Measurements from ENCODE around the gene ASTN2. TPM values are rescaled to one million over a fixed set of nuclear protein-coding genes. Genes with fewer than 3 reads are reported as not detected.

The ASTN2 gene
- total RNA-seq, 2 experiments from 2014 or later = 5.2 to 6.0 TPM

DNA sequence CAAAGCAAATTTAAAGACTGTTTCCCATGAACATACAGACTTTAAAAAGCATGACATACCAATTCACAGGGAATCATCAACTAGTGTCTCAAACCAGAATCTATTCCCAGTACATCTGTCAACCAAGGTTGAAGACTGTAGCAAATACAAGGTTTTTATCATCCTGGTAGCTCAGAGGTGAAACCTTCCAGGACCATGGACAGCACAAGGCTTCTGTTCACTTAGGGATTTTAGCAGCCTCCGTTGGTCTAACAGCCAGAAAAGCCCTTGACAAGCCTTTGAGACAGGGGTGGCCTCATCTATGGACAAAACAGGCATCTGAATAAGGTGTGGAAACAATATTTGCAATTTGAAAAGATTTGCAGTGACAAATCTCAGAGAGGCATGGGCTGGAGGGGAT is 608.8 kb downstream of the ASTN2 start:
- Mint-ChIP-seq H3K9me3 (no peaks in the 10 kb centered on the region), H3K4me1 (no peaks in the 10 kb centered on the region), H3K36me3 (no peaks in the 10 kb centered on the region), H3K27ac (no peak overlapping the region), H3K27me3 (no peaks in the 10 kb centered on the region), H3K4me3 (no peak overlapping the region)
- POLR2A ChIA-PET = no interaction called here
- ATAC-seq (ENCODE audit: low read depth) = no peak
- DNase-seq = no peak

DNA sequence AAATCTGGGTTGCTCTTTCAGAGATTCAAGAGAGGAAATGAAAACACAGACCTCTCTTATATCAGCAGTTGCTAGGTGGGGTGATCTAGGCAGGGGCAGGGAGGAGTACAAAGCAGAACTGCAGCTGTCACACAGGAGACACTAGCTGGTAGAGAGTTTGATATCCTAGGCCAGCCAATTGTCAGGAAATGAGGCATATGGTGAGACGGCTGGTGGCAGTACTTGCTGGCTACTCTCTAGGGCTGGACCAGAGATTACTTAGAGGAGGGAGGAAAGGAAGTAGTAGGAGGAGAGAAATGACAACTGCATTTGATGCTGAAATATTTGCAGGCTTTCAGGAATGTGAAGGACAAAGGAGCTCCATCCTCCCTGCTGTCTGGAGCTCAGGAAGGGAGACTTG is 614.0 kb downstream of the ASTN2 start:
- POLR2A ChIA-PET = no interaction called here
- Mint-ChIP-seq H3K27ac (no peak overlapping the region), H3K4me1 (no peaks in the 10 kb centered on the region), H3K9me3 (no peaks in the 10 kb centered on the region), H3K4me3 (no peak overlapping the region), H3K27me3 (peaks cover 5% of the 10 kb centered on the region), H3K36me3 (no peaks in the 10 kb centered on the region)
- ATAC-seq (ENCODE audit: low read depth) (no peak), DNase-seq (no peak)

- POLR2A ChIA-PET = no interaction called here
- H3K9me3 Mint-ChIP-seq = no peaks in the 10 kb centered on the region
- H3K4me1 Mint-ChIP-seq = no peaks in the 10 kb centered on the region
- ATAC-seq (ENCODE audit: low read depth) (no peak), DNase-seq (no peak)
- no peak overlapping the region for H3K4me3 Mint-ChIP-seq
- H3K27ac Mint-ChIP-seq = no peak overlapping the region
- peaks cover 5% of the 10 kb centered on the region for H3K27me3 Mint-ChIP-seq
- no peaks in the 10 kb centered on the region for H3K36me3 Mint-ChIP-seq
Observed at GRCh38 chr9:116800074-116800473, 614.8 kb downstream of the ASTN2 start.

DNA sequence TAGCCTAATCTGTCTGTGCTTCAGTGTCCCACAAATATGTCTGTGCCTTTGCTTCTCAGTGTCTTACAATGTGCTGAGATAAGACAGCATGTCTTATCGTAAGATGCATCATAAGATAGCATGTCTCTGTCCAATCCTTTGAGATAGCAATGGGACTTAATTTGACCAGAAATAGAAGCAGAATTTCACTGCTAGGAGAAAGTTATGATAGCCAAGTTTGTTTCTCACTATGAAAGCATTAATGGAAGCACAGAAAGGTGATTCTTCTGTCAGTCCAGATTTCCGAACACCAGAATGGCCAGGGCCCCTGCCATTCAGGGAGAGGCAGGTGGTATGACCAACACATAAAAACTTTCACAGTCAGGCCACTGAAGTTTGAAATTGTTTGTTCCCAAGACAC is 616.3 kb downstream of the ASTN2 start:
- DNase-seq = no peak
- no peaks in the 10 kb centered on the region for H3K4me1 Mint-ChIP-seq

GRCh38 chr9:116797276-116797675 is 617.6 kb downstream of the ASTN2 start:
- H3K9me3 Mint-ChIP-seq = no peaks in the 10 kb centered on the region
- no peak for ATAC-seq (ENCODE audit: low read depth)
- H3K27ac Mint-ChIP-seq = no peak overlapping the region
- no peak overlapping the region for H3K4me3 Mint-ChIP-seq
- no peaks in the 10 kb centered on the region for H3K4me1 Mint-ChIP-seq
- no peak for DNase-seq
- peaks cover 5% of the 10 kb centered on the region for H3K27me3 Mint-ChIP-seq
- POLR2A ChIA-PET = no interaction called here
- H3K36me3 Mint-ChIP-seq = no peaks in the 10 kb centered on the region

More for the DNA sequence above, 616.3 kb downstream of the ASTN2 start:
- ATAC-seq (ENCODE audit: low read depth) = no peak
- H3K36me3 Mint-ChIP-seq = no peaks in the 10 kb centered on the region
- no peaks in the 10 kb centered on the region for H3K9me3 Mint-ChIP-seq
- H3K4me3 Mint-ChIP-seq = no peak overlapping the region
- H3K27me3 Mint-ChIP-seq = peaks cover 5% of the 10 kb centered on the region
- POLR2A ChIA-PET = no interaction called here
- H3K27ac Mint-ChIP-seq = no peak overlapping the region

DNA sequence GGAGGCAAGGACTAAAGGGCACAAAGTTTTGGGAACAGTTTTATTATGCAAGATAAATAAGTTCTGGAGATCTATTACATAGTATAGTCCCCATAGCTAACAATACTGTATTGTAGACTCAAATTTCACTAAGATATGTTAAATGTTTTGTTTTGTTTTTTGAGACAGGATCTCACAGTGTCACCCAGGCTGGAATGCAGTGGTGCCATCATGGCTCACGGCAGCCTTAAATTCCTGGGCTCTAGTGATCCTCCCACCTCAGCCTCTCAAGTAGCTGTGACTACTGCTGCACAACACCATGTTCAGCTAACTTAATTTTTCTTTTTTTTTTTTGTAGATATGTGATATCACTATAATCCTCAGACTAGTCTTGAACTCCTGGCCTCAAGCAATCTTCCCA is 618.2 kb downstream of the ASTN2 start:
- Mint-ChIP-seq H3K27me3 (peaks cover 5% of the 10 kb centered on the region), H3K4me1 (no peaks in the 10 kb centered on the region), H3K9me3 (no peaks in the 10 kb centered on the region), H3K27ac (no peak overlapping the region), H3K36me3 (no peaks in the 10 kb centered on the region), H3K4me3 (no peak overlapping the region)
- POLR2A ChIA-PET = no interaction called here
- no peak for ATAC-seq (ENCODE audit: low read depth)
- DNase-seq = no peak

- H3K9me3 Mint-ChIP-seq = no peaks in the 10 kb centered on the region
- no peak for ATAC-seq (ENCODE audit: low read depth)
- POLR2A ChIA-PET = no interaction called here
- H3K4me3 Mint-ChIP-seq = no peak overlapping the region
- no peaks in the 10 kb centered on the region for H3K4me1 Mint-ChIP-seq
- DNase-seq = no peak
- no peak overlapping the region for H3K27ac Mint-ChIP-seq
- H3K36me3 Mint-ChIP-seq = no peaks in the 10 kb centered on the region
- H3K27me3 Mint-ChIP-seq = peaks cover 3% of the 10 kb centered on the region
Observed at GRCh38 chr9:116795821-116796220, 619.0 kb downstream of the ASTN2 start.

DNA sequence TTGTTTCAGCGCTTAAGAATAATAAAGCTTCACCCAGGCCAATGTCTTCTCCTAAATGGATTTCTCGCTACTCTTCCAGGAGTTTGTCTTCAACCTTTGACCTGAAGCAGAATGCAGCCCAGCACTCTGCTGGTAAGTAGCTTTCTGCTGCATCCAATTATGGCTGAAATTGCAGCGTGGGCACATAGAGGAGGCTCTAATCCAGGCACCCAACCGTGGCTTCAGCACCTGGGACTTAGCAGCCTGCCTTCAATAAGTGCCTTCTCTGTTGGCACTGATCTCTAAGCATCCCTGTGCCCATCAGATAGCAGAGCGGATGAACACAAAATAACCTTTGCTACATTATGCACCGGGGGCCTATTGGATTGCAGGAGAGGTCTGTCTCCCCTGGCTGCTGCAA is 622.6 kb downstream of the ASTN2 start:
- ATAC-seq (ENCODE audit: low read depth) = no peak
- Mint-ChIP-seq H3K4me1 (no peaks in the 10 kb centered on the region), H3K27ac (no peak overlapping the region), H3K27me3 (peaks cover 2% of the 10 kb centered on the region), H3K36me3 (no peaks in the 10 kb centered on the region), H3K9me3 (no peaks in the 10 kb centered on the region), H3K4me3 (no peak overlapping the region)
- POLR2A ChIA-PET = no interaction called here
- no peak for DNase-seq

DNA sequence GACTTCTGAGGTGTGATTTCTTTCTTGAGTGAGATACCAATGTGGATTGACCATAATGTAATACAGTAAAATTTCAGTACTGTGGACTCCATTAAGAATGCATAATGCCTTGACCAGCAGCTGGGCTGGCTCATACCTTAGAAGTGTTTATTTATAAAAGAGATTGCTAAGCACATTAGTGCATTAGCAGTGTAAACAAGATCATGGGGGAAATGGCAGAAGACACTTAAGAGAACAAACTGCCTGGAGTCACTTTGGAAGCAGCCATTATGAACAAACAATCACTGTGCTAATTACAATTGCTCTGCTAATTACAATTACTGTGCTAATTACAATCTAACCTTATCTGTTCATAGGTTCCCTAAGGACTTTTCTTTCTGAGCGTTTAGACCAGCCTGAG is 623.5 kb downstream of the ASTN2 start:
- no peaks in the 10 kb centered on the region for H3K27me3 Mint-ChIP-seq
- no peak overlapping the region for H3K27ac Mint-ChIP-seq
- no peaks in the 10 kb centered on the region for H3K36me3 Mint-ChIP-seq
- DNase-seq (no peak), ATAC-seq (ENCODE audit: low read depth) (no peak)
- H3K4me3 Mint-ChIP-seq = no peak overlapping the region
- H3K4me1 Mint-ChIP-seq = no peaks in the 10 kb centered on the region
- no peaks in the 10 kb centered on the region for H3K9me3 Mint-ChIP-seq
- POLR2A ChIA-PET = no interaction called here

- no peak for ATAC-seq (ENCODE audit: low read depth)
- H3K27me3 Mint-ChIP-seq = no peaks in the 10 kb centered on the region
- no peak for DNase-seq
- no peaks in the 10 kb centered on the region for H3K9me3 Mint-ChIP-seq
- H3K4me3 Mint-ChIP-seq = no peak overlapping the region
- no peaks in the 10 kb centered on the region for H3K36me3 Mint-ChIP-seq
- no peaks in the 10 kb centered on the region for H3K4me1 Mint-ChIP-seq
- H3K27ac Mint-ChIP-seq = no peak overlapping the region
- POLR2A ChIA-PET = no interaction called here
Observed at GRCh38 chr9:116789081-116789480, 625.8 kb downstream of the ASTN2 start.

DNA sequence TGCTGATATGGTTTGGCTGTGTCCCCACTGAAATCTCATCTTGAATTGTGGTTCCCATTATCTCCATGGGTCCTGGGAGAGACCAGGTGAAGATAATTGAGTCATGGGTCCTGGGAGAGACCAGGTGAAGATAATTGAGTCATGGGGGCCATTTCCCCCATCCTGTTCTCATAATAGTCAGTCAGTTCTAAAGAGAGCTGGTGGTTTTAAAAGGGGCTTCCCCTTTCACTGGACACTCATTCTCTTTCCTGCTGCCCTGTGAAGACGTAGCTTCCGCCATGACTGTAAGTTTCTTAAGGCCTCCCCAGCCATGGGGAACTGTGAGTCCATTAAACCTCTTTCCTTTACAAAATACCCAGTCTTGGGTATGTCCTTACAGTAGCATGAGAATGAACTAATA is 628.1 kb downstream of the ASTN2 start:
- Mint-ChIP-seq H3K27ac (no peak overlapping the region), H3K4me1 (no peaks in the 10 kb centered on the region), H3K27me3 (peaks cover 4% of the 10 kb centered on the region), H3K9me3 (no peaks in the 10 kb centered on the region), H3K4me3 (no peak overlapping the region), H3K36me3 (no peaks in the 10 kb centered on the region)
- POLR2A ChIA-PET = no interaction called here
- ATAC-seq (ENCODE audit: low read depth) (no peak), DNase-seq (no peak)

DNA sequence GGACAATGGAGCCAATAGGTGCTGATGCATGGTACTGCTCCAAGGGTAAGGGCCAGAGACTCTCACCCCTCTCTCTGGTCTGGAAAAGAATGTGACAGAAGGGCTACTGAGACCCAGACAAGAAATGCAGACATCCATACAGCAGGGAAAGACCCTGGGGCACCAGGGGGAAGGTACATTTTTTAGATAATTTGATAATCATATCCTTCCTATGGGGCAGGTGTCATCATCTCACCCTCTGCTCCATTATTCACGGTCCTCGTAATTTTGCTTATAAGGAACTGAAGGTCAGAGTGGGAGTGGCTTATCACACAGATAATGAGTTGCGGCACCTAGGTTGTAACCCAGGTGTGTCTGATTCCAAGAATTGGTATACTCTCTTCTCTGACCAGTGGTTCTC is 637.7 kb downstream of the ASTN2 start:
- DNase-seq = no peak
- Mint-ChIP-seq H3K27ac (no peak overlapping the region), H3K4me1 (no peaks in the 10 kb centered on the region), H3K4me3 (no peak overlapping the region), H3K9me3 (peaks cover 7% of the 10 kb centered on the region), H3K27me3 (peaks cover 4% of the 10 kb centered on the region), H3K36me3 (no peaks in the 10 kb centered on the region)
- no peak for ATAC-seq (ENCODE audit: low read depth)
- POLR2A ChIA-PET = no interaction called here

GRCh38 chr9:116774421-116775180 is 640.3 kb downstream of the ASTN2 start:
- Mint-ChIP-seq H3K27me3 (no peaks in the 10 kb centered on the region), H3K9me3 (peaks cover 3% of the 10 kb centered on the region), H3K27ac (no peak overlapping the region), H3K4me3 (no peak overlapping the region), H3K36me3 (no peaks in the 10 kb centered on the region), H3K4me1 (no peaks in the 10 kb centered on the region)
- POLR2A ChIA-PET = no interaction called here
- ATAC-seq (ENCODE audit: low read depth) (no peak), DNase-seq (no peak)

GRCh38 chr9:116767219-116767618 is 647.6 kb downstream of the ASTN2 start:
- Mint-ChIP-seq H3K36me3 (no peaks in the 10 kb centered on the region), H3K9me3 (no peaks in the 10 kb centered on the region), H3K4me3 (no peak overlapping the region), H3K4me1 (no peaks in the 10 kb centered on the region), H3K27ac (no peak overlapping the region), H3K27me3 (no peaks in the 10 kb centered on the region)
- DNase-seq (no peak), ATAC-seq (ENCODE audit: low read depth) (no peak)
- POLR2A ChIA-PET = no interaction called here

- no peak for ATAC-seq (ENCODE audit: low read depth)
- DNase-seq = no peak
- peaks cover 5% of the 10 kb centered on the region for H3K27me3 Mint-ChIP-seq
- POLR2A ChIA-PET = no interaction called here
- H3K9me3 Mint-ChIP-seq = no peaks in the 10 kb centered on the region
- H3K4me1 Mint-ChIP-seq = no peaks in the 10 kb centered on the region
- H3K36me3 Mint-ChIP-seq = no peaks in the 10 kb centered on the region
- H3K27ac Mint-ChIP-seq = no peak overlapping the region
- no peak overlapping the region for H3K4me3 Mint-ChIP-seq
Observed at GRCh38 chr9:116765011-116765410, 649.8 kb downstream of the ASTN2 start.

Data from activated naive CD8-positive, alpha-beta T cell treated with anti-CD3 and anti-CD28 coated beads, Interleukin-2, amount 10 ng/mL, durations not matched to agents 7 days and 5 days (primary cell).